ENCODE measurements around the gene LAMB4. TPM values are rescaled to one million over a fixed set of nuclear protein-coding genes. Genes with fewer than 3 reads are reported as not detected.

Gene LAMB4
- total and polyA plus RNA-seq, 10 donors = 0.03 to 0.94 (median 0.22) TPM; not detected in 2

- DNase-seq = no peak
- Histone ChIP-seq H3K9me3 (no peaks in the 10 kb centered on the region), H3K4me1 (peaks cover 0 to 5% (median 0%) of the 10 kb centered on the region in 6 donors), H3K36me3 (no peaks in the 10 kb centered on the region), H3K4me3 (no peak overlapping the region), H3K27me3 (replicated peaks in 1 of 7) (no peaks in the 10 kb centered on the region), H3K27ac (no peak overlapping the region)
- WGBS, 5 donors = 81 to 90% (median 83%) methylated on average over 3 of the region's 3 CpGs
- no peak for TF ChIP-seq POLR2A (IDR thresholded peaks at IDR 0.05)
- TF ChIP-seq POLR2AphosphoS5 (IDR thresholded peaks at IDR 0.05) = no peak
- no peak for TF ChIP-seq CTCF (IDR thresholded peaks at IDR 0.05 in 8 of 11, conservative IDR thresholded peaks at IDR 0.05 in 3 of 11)
- intact Hi-C loops (cut with DNase I; ENCODE audit: low total_unique reads) = no loop called here
Observed at GRCh38 chr7:108049962-108050361, 80.2 kb downstream of the LAMB4 start.

- peaks cover 0 to 5% (median 0%) of the 10 kb centered on the region in 6 donors for H3K4me1 ChIP-seq
- intact Hi-C loops (cut with DNase I; ENCODE audit: low total_unique reads) = no loop called here
- 95 to 96% (median 96%) methylated on average over 3 of the region's 3 CpGs for WGBS, 5 donors
- TF ChIP-seq POLR2A (IDR thresholded peaks at IDR 0.05) (no peak), POLR2AphosphoS5 (IDR thresholded peaks at IDR 0.05) (no peak), CTCF (IDR thresholded peaks at IDR 0.05 in 8 of 11, conservative IDR thresholded peaks at IDR 0.05 in 3 of 11) (no peak)
- no peak overlapping the region for H3K27ac ChIP-seq
- no peaks in the 10 kb centered on the region for H3K36me3 ChIP-seq
- no peak for DNase-seq
- no peak overlapping the region for H3K4me3 ChIP-seq
- H3K27me3 ChIP-seq (replicated peaks in 1 of 7) = no peaks in the 10 kb centered on the region
- no peaks in the 10 kb centered on the region for H3K9me3 ChIP-seq
Observed at GRCh38 chr7:108048422-108048821, 81.7 kb downstream of the LAMB4 start.

- 70 to 87% (median 80%) methylated on average over 6 of the region's 6 CpGs for WGBS, 5 donors
- no peaks in the 10 kb centered on the region for H3K27me3 ChIP-seq (replicated peaks in 1 of 7)
- H3K27ac ChIP-seq = no peak overlapping the region
- H3K4me1 ChIP-seq = peaks cover 0 to 5% (median 0%) of the 10 kb centered on the region in 6 donors
- DNase-seq = no peak
- no peak overlapping the region for H3K4me3 ChIP-seq
- no peaks in the 10 kb centered on the region for H3K36me3 ChIP-seq
- no peaks in the 10 kb centered on the region for H3K9me3 ChIP-seq
- intact Hi-C loops (cut with DNase I; ENCODE audit: low total_unique reads) = no loop called here
- no peak for TF ChIP-seq POLR2AphosphoS5 (IDR thresholded peaks at IDR 0.05)
- no peak for TF ChIP-seq POLR2A (IDR thresholded peaks at IDR 0.05)
- TF ChIP-seq CTCF (IDR thresholded peaks at IDR 0.05 in 8 of 11, conservative IDR thresholded peaks at IDR 0.05 in 3 of 11) = no peak
Observed at GRCh38 chr7:108046952-108047506, 83.1 kb downstream of the LAMB4 start.

DNA sequence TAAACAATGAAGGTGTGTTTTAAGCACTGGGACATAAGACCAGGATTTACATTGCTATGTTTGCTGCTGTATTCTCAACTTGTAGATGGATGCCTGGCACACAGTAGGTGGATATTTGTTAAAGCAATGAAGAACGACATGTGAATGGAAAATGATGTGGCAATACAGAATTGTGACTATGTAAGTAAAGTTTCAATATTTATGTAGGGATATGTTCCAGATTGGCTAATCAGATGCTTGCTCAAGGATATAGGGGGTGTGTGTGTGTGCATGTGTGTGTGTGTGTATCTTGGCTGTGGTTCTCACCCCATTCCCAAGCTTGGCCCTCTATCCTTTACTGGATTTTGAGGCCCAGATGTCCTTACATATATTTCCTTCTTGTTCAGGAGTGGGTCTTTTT, 84.5 kb downstream of the LAMB4 start:
- DNase-seq = no peak
- H3K4me3 ChIP-seq = no peak overlapping the region
- peaks cover 0 to 5% (median 0%) of the 10 kb centered on the region in 6 donors for H3K4me1 ChIP-seq
- no peaks in the 10 kb centered on the region for H3K9me3 ChIP-seq
- intact Hi-C loops (cut with DNase I; ENCODE audit: low total_unique reads) = no loop called here
- H3K36me3 ChIP-seq = no peaks in the 10 kb centered on the region
- TF ChIP-seq POLR2AphosphoS5 (IDR thresholded peaks at IDR 0.05) (no peak), CTCF (IDR thresholded peaks at IDR 0.05 in 8 of 11, conservative IDR thresholded peaks at IDR 0.05 in 3 of 11) (no peak), POLR2A (IDR thresholded peaks at IDR 0.05) (no peak)
- H3K27ac ChIP-seq = no peak overlapping the region
- H3K27me3 ChIP-seq (replicated peaks in 1 of 7) = no peaks in the 10 kb centered on the region
- 57 to 87% (median 75%) methylated on average over 1 of the region's 1 CpG for WGBS, 5 donors
